Left lung (tissue), 10 donors: ENCODE data around the gene PIEZO2. TPM values are rescaled to one million over a fixed set of nuclear protein-coding genes. Genes with fewer than 3 reads are reported as not detected.
"Not testable (repeated sequence)": the region's sequence is repeated elsewhere in the genome, so short reads cannot be mapped to it uniquely, and the experiment has no call there.

Experiments used
- ATAC-seq: fragments of 200-7000 bp; cut with Tn5 transposase; one replicate; pipeline ENCODE4 v1.9.1; 2020; ENCODE audit warnings: moderate library complexity
- DNase-seq, 4 donors: peaks; one replicate each; pipeline ENCODE4 v3.0.0-alpha.2; 2013 to 2020
- H3K27ac ChIP-seq, 2 donors: fragments of 200-600 bp; sonication (generic) in 1 of 2; one replicate each; pipeline versions ENCODE4 v1.5.0 to v1.8.0; 2020 to 2021
- H3K27me3 ChIP-seq, 2 donors: fragments of 200-600 bp; sonication (generic) in 1 of 2; one replicate each; pipeline versions ENCODE4 v1.5.0 to v1.8.0; 2020 to 2021
- H3K36me3 ChIP-seq, 2 donors: fragments of 200-600 bp; sonication (generic) in 1 of 2; one replicate each; pipeline versions ENCODE4 v1.5.0 to v1.8.0; 2020 to 2021
- H3K4me1 ChIP-seq, 2 donors: fragments of 200-600 bp; one replicate each; pipeline ENCODE4 v1.8.0; 2021
- H3K4me3 ChIP-seq, 2 donors: fragments of 200-600 bp; sonication (generic) in 1 of 2; one replicate each; pipeline versions ENCODE4 v1.5.0 to v1.8.0; 2020 to 2021; ENCODE audit warnings: mild to moderate bottlenecking in 1 of 2
- H3K9me3 ChIP-seq, 2 donors: fragments of 200-600 bp; sonication (generic) in 1 of 2; one replicate each; pipeline versions ENCODE4 v1.5.0 to v1.8.0; 2020 to 2021
- CTCF ChIP-seq, 2 donors: fragments of 200-600 bp; sonication (generic) in 1 of 2; IDR thresholded peaks; one replicate each; pipeline versions ENCODE4 v1.5.0 to v1.8.0; 2021; ENCODE audit warnings: antibody characterized with exemption in 2 of 2
- intact Hi-C, 2 donors: fragments of 100-400 bp; cut with DNase I; formaldehyde crosslinking; loops; one replicate each; pipeline versions ENCODE4 v1.11.2 to v1.14.2; 2022
- polyA plus RNA-seq, 6 donors: library from polyadenylated mRNA; unstranded; fragments of 120-200 nt; gene quantifications; one replicate each; pipeline ENCODE4 v1.2.1, GENCODE V29; 2013; ENCODE audit not compliant: insufficient read length in 6 of 6
- total RNA-seq, 2 donors: library from RNA; stranded (reverse); fragmentation: NEBNext Ultra II Directional; extraction: Animal tissue kit (Norgen Biotek cat#: 25700); gene quantifications; one replicate each; pipeline ENCODE4 v1.2.1, GENCODE V29; 2021
- donor health status: DM: no; HTN: yes; CAD: no.
- donor health status: DM: no; HTN: no; CAD: no.

Gene PIEZO2
- total and polyA plus RNA-seq, 8 donors = 40.3 to 270 (median 233) TPM

DNA sequence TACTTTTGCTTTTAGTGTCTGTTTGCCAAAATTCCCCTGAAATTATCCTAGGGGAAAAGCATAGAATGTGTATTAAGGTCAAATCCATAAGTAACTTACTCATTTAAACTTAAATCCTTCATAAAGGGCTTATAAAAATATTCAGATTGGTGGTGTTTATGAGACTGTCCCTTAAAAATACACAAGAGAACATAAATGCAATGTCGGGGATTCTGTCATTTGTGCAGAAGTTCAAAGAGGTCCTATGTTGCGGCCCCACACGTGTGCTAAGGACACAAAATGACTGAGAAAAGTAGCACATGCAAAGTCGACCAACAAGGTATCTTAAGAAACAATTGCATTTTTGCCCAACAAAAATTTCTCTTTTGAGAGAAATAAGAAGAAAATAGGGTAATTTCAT, 225.1 kb downstream of the PIEZO2 start:
- ATAC-seq = no peak
- H3K4me1 ChIP-seq = peaks cover 0 to 6% of the 10 kb centered on the region in 2 donors

GRCh38 chr18:10923551-10924070, 225.8 kb downstream of the PIEZO2 start:
- Histone ChIP-seq H3K36me3 (no peaks in the 10 kb centered on the region), H3K4me3 (no peak overlapping the region), H3K27me3 (no peaks in the 10 kb centered on the region), H3K27ac (no peak overlapping the region), H3K9me3 (no peaks in the 10 kb centered on the region), H3K4me1 (peaks cover 0 to 6% of the 10 kb centered on the region in 2 donors)
- DNase-seq (no peak), ATAC-seq (no peak)
- intact Hi-C loops = no loop called here
- TF ChIP-seq CTCF (IDR thresholded peaks at IDR 0.05) = no peak

More for the DNA sequence above, 225.1 kb downstream of the PIEZO2 start:
- Histone ChIP-seq H3K27ac (no peak overlapping the region), H3K4me3 (no peak overlapping the region), H3K27me3 (no peaks in the 10 kb centered on the region), H3K9me3 (no peaks in the 10 kb centered on the region), H3K36me3 (no peaks in the 10 kb centered on the region)
- no peak for DNase-seq
- no peak for TF ChIP-seq CTCF (IDR thresholded peaks at IDR 0.05)
- intact Hi-C loops = no loop called here

DNA sequence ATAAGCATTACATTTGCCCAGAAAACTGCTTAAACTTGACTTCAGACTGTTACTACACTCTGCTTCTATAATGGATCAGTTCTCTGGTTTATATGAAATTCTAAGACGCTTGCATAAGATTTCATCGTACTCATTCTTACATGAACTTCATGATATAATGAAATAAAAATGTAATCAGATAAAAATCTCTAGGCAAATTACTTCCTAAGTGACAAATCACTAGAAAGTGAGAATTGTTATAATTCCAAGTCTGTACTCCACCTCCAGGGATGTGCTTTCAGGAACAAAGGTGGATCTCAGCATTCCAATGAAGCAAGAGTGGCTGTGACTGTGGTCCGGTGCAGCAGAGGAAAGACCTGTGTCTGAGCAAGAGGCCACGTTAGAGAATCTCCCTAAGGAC, 226.2 kb downstream of the PIEZO2 start:
- Histone ChIP-seq H3K36me3 (no peaks in the 10 kb centered on the region), H3K4me3 (no peak overlapping the region), H3K27me3 (no peaks in the 10 kb centered on the region), H3K9me3 (no peaks in the 10 kb centered on the region), H3K4me1 (peaks cover 0 to 6% of the 10 kb centered on the region in 2 donors), H3K27ac (no peak overlapping the region)
- TF ChIP-seq CTCF (IDR thresholded peaks at IDR 0.05) = no peak
- intact Hi-C loops = no loop called here
- no peak for ATAC-seq
- DNase-seq = no peak

- H3K9me3 ChIP-seq, H3K27ac ChIP-seq, ATAC-seq, intact Hi-C loops, H3K4me1 ChIP-seq, H3K4me3 ChIP-seq, DNase-seq, H3K36me3 ChIP-seq, H3K27me3 ChIP-seq: not testable (repeated sequence)
Observed at GRCh38 chr18:10922712-10923111, 226.7 kb downstream of the PIEZO2 start.

- H3K36me3 ChIP-seq, H3K4me1 ChIP-seq, intact Hi-C loops, H3K27me3 ChIP-seq, H3K4me3 ChIP-seq, H3K9me3 ChIP-seq, H3K27ac ChIP-seq, ATAC-seq: not testable (repeated sequence)
- peak in 2 of 4 donors; percentile 41 to 58 for DNase-seq
Observed at GRCh38 chr18:10920309-10920708, 229.1 kb downstream of the PIEZO2 start.

- TF ChIP-seq CTCF (IDR thresholded peaks at IDR 0.05) = no peak
- Histone ChIP-seq H3K27me3 (no peaks in the 10 kb centered on the region), H3K4me1 (no peaks in the 10 kb centered on the region), H3K9me3 (no peaks in the 10 kb centered on the region), H3K27ac (no peak overlapping the region), H3K36me3 (no peaks in the 10 kb centered on the region), H3K4me3 (no peak overlapping the region)
- DNase-seq = peak in 2 of 4 donors; percentile 28 to 61
- intact Hi-C loops = no loop called here
- no peak for ATAC-seq
Observed at GRCh38 chr18:10919851-10920250, 229.5 kb downstream of the PIEZO2 start.
